ENCODE measurements around the gene JAM2. TPM values are rescaled to one million over a fixed set of nuclear protein-coding genes. Genes with fewer than 3 reads are reported as not detected.

The JAM2 gene
- total and polyA plus RNA-seq, 2 of the 4 experiments (the other 2 are of a cell fraction) = 0.72 to 2.1 TPM

GRCh38 chr21:25750085-25750484 is 111.0 kb downstream of the JAM2 start:
- Histone ChIP-seq H4K20me1 (ENCODE audit: insufficient read depth, low read length) (no peaks in the 10 kb centered on the region), H2AK9ac (replicated peaks; ENCODE audit: low read depth, low read length, poor library complexity) (no peak overlapping the region), H3K9me3 (ENCODE audit: control insufficient read depth, insufficient read depth, low read length) (no peaks in the 10 kb centered on the region), H3K9me1 (ENCODE audit: insufficient read depth, low read length) (no peaks in the 10 kb centered on the region), H3K4me2 (ENCODE audit: low read depth, low read length) (no peak overlapping the region), H3K9ac (ENCODE audit: low read depth, low read length) (no peak overlapping the region), H3K36me3 (ENCODE audit: control insufficient read depth, insufficient read depth, low read length) (peaks cover 12% of the 10 kb centered on the region), H2AFZ (replicated peaks; ENCODE audit: low read length, poor library complexity) (no peak overlapping the region), H3K23ac (ENCODE audit: low read depth, low read length) (no peak overlapping the region), H4K8ac (ENCODE audit: low read depth in 2 of 2, low read length in 2 of 2) (no peak overlapping the region), H2BK20ac (ENCODE audit: low read depth, low read length) (no peak overlapping the region), H3K4me1 (ENCODE audit: control insufficient read depth, insufficient read depth, low read length) (no peaks in the 10 kb centered on the region), H3K79me1 (ENCODE audit: low read depth in 1 of 2, low read length in 2 of 2) (no peaks in the 10 kb centered on the region; a peak in 1 of 4 replicates), H3K56ac (ENCODE audit: extremely low read depth, insufficient read depth, low read length) (no peak overlapping the region), H2AK5ac (ENCODE audit: low read depth, low read length) (no peak overlapping the region), H3K18ac (ENCODE audit: low read depth, low read length) (no peak overlapping the region), H3K27ac (ENCODE audit: insufficient read depth, low read length) (no peak overlapping the region), H2BK120ac (ENCODE audit: low read depth, low read length) (no peak overlapping the region), H4K5ac (ENCODE audit: low read depth, low read length) (no peak overlapping the region), H3K4ac (ENCODE audit: low read depth, low read length) (no peak overlapping the region), H3K27me3 (ENCODE audit: control insufficient read depth, insufficient read depth, low read length) (no peaks in the 10 kb centered on the region), H3K14ac (replicated peaks; ENCODE audit: low read depth, low read length) (no peak overlapping the region), H3K4me3 (ENCODE audit: insufficient read depth, low read depth, low read length) (no peak overlapping the region), H2BK5ac (ENCODE audit: low read depth, low read length, poor library complexity, severe bottlenecking) (no peak overlapping the region), H4K91ac (ENCODE audit: insufficient read depth, low read depth, low read length) (no peak overlapping the region), H2BK15ac (ENCODE audit: low read depth, low read length) (no peak overlapping the region)
- no peak for TF ChIP-seq FOS (IDR thresholded peaks at IDR 0.05; ENCODE audit: low read depth, low read length)
- TF ChIP-seq NFE2L2 (IDR thresholded peaks at IDR 0.05; ENCODE audit: low read depth, low read length) = no peak
- TF ChIP-seq MXI1 (IDR thresholded peaks at IDR 0.05; ENCODE audit: borderline replicate concordance, low read depth, low read length) = no peak
- TF ChIP-seq ELK1 (IDR thresholded peaks at IDR 0.05; ENCODE audit: borderline replicate concordance, low read depth, low read length) = no peak
- TF ChIP-seq SMC3 (IDR thresholded peaks at IDR 0.05; ENCODE audit: low read depth, low read length) = no peak
- no peak for TF ChIP-seq BHLHE40 (IDR thresholded peaks at IDR 0.05; ENCODE audit: low read depth, low read length)
- TF ChIP-seq CEBPB (IDR thresholded peaks at IDR 0.05; ENCODE audit: low read depth, low read length) = no peak
- no peak for TF ChIP-seq RAD21 (IDR thresholded peaks at IDR 0.05; ENCODE audit: low read length)
- TF ChIP-seq RFX5 (IDR thresholded peaks at IDR 0.05; ENCODE audit: low read depth, low read length) = no peak
- TF ChIP-seq MAZ (IDR thresholded peaks at IDR 0.05; ENCODE audit: borderline replicate concordance, low read depth, low read length) = no peak
- no TSS peak for BruUV-seq (replicated peaks)
- in situ Hi-C loops (cut with MboI; ENCODE audit: low sequenced_read_pairs) = no loop called here
- DNase-seq = no peak
- dilution Hi-C loops (cut with HindIII; ENCODE audit: low sequenced_read_pairs, unreplicated experiment) = no loop called here
- 93% methylated on average over 3 of the region's 6 CpGs; no CpG with 5 or more reads in 1 of the 2 experiments for WGBS, 2 experiments (ENCODE audit: extremely low coverage in 2 of 2, insufficient read length in 1 of 2)
- POLR2A ChIA-PET (ENCODE audit: unreplicated experiment) = no interaction called here
- CTCF ChIA-PET = no interaction called here
- intact Hi-C loops (cut with micrococcal nuclease) = no loop called here
- no peak for ATAC-seq (ENCODE audit: low read depth)
